HG03097 (cell line): ENCODE data around the gene RETSAT.
"Not testable (repeated sequence)": the region's sequence is repeated elsewhere in the genome, so short reads cannot be mapped to it uniquely, and the experiment has no call there.

Experiments used
- ATAC-seq: cut with Tn5 transposase; IDR thresholded peaks from one replicate; pipeline ENCODE4 v1.9.1; 2021; ENCODE audit not compliant: unreplicated experiment, low FRiP score

The RETSAT gene

GRCh38 chr2:85383151-85383550, 28.8 kb upstream of the RETSAT start:
- not testable (repeated sequence) for ATAC-seq

- ATAC-seq, result no peak
These were observed 25.7 kb upstream of the RETSAT start for GRCh38 chr2:85380048-85380447.

- ATAC-seq, result no peak
These were observed 23.9 kb upstream of the RETSAT start for GRCh38 chr2:85378257-85378656.

GRCh38 chr2:85377083-85377482, 22.8 kb upstream of the RETSAT start:
- ATAC-seq, result no peak

GRCh38 chr2:85376291-85377065, 22.1 kb upstream of the RETSAT start:
- no peak for ATAC-seq

GRCh38 chr2:85371045-85371444, 16.7 kb upstream of the RETSAT start:
- ATAC-seq, result no peak

- ATAC-seq, result no peak
These were observed 15.2 kb upstream of the RETSAT start for GRCh38 chr2:85369500-85369899.

GRCh38 chr2:85368921-85369320, 14.6 kb upstream of the RETSAT start:
- no peak for ATAC-seq

- ATAC-seq, result no peak
These were observed 12.9 kb upstream of the RETSAT start for GRCh38 chr2:85367180-85367579.

GRCh38 chr2:85362653-85363387, 8.5 kb upstream of the RETSAT start:
- not testable (repeated sequence) for ATAC-seq

GRCh38 chr2:85357736-85358135, 3.4 kb upstream of the RETSAT start:
- ATAC-seq, result no peak

GRCh38 chr2:85356186-85356585, 1.9 kb upstream of the RETSAT start:
- no peak for ATAC-seq

- no peak for ATAC-seq
These were observed 1.2 kb upstream of the RETSAT start for GRCh38 chr2:85355521-85355920.

GRCh38 chr2:85355073-85355410, 714 bp upstream of the RETSAT start:
- ATAC-seq, result peak; percentile 5

- ATAC-seq, result no peak
These were observed 447 bp downstream of the RETSAT start for GRCh38 chr2:85353876-85354285.

GRCh38 chr2:85347599-85347998, 6.7 kb downstream of the RETSAT start:
- no peak for ATAC-seq

- ATAC-seq, result no peak
These were observed 9.9 kb downstream of the RETSAT start for GRCh38 chr2:85344356-85344954.

GRCh38 chr2:85343207-85343895, 11.0 kb downstream of the RETSAT start:
- ATAC-seq, result not testable (repeated sequence)

GRCh38 chr2:85342156-85342555, 12.2 kb downstream of the RETSAT start:
- ATAC-seq, result no peak

GRCh38 chr2:85341269-85342029, 12.9 kb downstream of the RETSAT start:
- no peak for ATAC-seq
